HEK293 (cell line): Measurements from ENCODE around the gene PREB.

Experiments
- CTCF ChIP-seq: fragments of 450-650 bp; formaldehyde crosslinking; IDR thresholded peaks from 2 replicates; pipeline ENCODE4 v1.5.1; 2016; ENCODE audit warnings: missing biosample characterization, missing genetic modification characterization
- ZNF211 ChIP-seq: fragments of 450-650 bp; formaldehyde crosslinking; IDR thresholded peaks from 2 replicates; pipeline ENCODE4 v1.5.1; 2016; ENCODE audit warnings: low read depth, missing biosample characterization, missing genetic modification characterization

- TF ChIP-seq ZNF211 (tag by site-specific recombination) (no peak), CTCF (tag by site-specific recombination) (no peak)
These were observed 47.9 kb upstream of the PREB start for GRCh38 chr2:27182346-27182745.
